GM18909 (cell line): ENCODE data around the gene THRB.
"Not testable (repeated sequence)": the region's sequence is repeated elsewhere in the genome, so short reads cannot be mapped to it uniquely, and the experiment has no call there.

Source experiments
- ATAC-seq: cut with Tn5 transposase; IDR thresholded peaks from one replicate; pipeline ENCODE4 v1.9.1; 2021; ENCODE audit warnings: mild to moderate bottlenecking; ENCODE audit not compliant: unreplicated experiment, poor library complexity

The THRB gene

DNA sequence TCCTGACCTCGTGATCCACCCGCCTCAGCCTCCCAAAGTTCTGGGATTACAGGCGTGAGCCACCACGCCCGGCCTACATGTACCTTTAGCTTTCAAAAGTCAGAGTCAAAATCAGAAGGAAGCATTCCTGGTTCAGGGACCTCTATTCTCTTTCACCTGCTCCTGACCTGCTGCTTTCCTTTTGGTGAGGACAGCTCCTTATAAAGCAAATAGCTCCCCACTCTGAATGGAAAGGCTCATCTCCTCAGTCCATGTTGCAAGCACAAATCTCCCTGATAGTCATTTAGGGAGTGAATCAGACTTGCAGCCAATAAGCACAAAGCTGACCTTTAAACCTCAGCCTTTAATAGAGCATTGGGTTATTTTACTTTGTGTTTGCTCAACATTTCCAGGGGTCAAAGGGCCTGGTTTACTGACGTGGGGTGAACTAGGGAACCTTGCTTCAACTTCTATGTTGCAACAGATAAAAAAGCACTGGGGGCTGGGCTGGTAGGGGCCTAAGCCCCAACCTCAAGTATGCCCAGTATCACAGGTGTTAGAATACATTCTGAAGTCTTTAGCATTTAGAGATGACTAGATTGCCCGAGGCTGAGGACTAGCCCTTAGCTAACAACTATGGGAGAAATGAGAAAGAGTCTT lies 43.1 kb downstream of the THRB start:
- no peak for ATAC-seq

- no peak for ATAC-seq
Measured at GRCh38 chr3:24450160-24450907, 44.3 kb downstream of the THRB start.

GRCh38 chr3:24447836-24448235 lies 46.8 kb downstream of the THRB start:
- no peak for ATAC-seq

- ATAC-seq = no peak
Measured at GRCh38 chr3:24446032-24446431, 48.6 kb downstream of the THRB start.

DNA sequence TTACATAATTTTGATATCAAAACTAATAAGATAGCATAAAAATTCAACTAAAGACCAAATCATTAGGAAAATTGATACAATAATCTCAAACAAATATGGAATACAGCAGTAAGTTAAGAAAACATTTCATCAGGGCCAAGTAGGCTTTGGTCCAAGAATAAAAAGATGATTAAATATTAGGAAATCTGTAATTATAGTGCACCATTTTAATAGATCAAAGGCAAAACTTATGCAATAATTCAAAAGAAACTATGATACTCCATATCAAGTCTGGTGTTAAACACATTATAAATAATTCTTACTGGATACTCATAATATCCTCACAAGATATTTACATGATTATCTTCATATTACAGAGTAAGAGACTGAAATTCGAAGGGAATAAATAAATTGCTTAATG lies 51.2 kb downstream of the THRB start:
- ATAC-seq = no peak

- no peak for ATAC-seq
Measured at GRCh38 chr3:24440760-24441464, 53.7 kb downstream of the THRB start.

- no peak for ATAC-seq
Measured at GRCh38 chr3:24439021-24439420, 55.6 kb downstream of the THRB start.

GRCh38 chr3:24437326-24437725 lies 57.3 kb downstream of the THRB start:
- ATAC-seq = no peak

DNA sequence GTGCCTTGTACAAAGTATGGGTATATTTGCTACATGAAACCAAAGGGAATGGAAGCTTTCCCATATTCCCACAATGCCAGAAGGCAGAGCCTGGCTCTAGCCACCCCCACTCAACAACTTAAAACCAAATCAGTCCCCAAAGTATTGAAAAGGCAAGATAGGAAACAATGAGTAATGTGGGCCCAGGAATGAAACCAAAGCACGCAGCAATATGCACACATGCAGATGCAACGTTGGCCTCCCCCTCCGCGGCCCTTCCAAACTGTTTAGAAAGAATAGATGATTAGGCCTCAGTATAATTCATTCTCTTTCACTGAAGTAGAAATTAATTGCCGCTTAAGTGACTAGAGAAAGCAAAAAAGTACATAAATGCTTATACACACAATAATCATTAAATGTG lies 59.1 kb downstream of the THRB start:
- ATAC-seq = no peak

DNA sequence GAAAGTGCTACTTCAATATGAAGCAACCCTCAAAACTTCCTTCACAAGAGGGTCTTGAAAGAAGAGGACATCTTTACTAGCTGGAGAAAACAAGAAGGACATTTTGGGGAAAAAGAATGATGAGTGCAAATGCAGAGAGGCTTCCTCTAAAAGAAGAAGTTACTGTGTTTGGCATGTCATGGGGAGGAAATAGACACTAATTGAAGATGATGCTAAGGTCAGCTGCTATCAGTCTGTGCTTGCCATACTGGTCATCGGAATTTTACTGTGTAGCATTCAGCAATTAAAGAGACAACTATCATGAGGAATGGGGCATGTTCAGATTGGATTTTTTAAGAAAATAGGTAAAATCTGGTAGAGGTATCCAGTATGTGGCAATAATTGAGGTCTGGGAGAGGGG lies 60.0 kb downstream of the THRB start:
- ATAC-seq = no peak

- no peak for ATAC-seq
Measured at GRCh38 chr3:24433838-24434591, 60.6 kb downstream of the THRB start.

- no peak for ATAC-seq
Measured at GRCh38 chr3:24432989-24433388, 61.7 kb downstream of the THRB start.

DNA sequence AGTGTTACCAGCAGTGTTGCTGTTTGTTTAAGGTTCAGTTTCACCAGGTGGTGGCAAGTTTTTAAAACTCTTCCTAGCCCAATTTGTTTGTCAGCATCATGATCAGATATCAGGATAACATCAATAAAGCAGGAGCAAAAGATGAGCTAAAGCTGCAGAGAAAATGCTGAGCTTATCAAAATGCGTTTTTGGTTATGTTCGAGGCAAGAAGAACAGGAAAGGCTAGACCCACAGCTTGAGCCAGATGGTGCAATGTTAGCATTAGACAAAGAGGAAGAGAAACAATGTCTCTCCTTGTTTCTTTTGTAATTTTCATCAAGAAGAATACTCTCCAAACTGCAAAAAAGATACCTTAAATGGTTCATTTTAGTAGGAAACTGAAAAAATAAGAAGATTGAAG lies 66.2 kb downstream of the THRB start:
- no peak for ATAC-seq

- no peak for ATAC-seq
Measured at GRCh38 chr3:24426896-24427295, 67.8 kb downstream of the THRB start.

DNA sequence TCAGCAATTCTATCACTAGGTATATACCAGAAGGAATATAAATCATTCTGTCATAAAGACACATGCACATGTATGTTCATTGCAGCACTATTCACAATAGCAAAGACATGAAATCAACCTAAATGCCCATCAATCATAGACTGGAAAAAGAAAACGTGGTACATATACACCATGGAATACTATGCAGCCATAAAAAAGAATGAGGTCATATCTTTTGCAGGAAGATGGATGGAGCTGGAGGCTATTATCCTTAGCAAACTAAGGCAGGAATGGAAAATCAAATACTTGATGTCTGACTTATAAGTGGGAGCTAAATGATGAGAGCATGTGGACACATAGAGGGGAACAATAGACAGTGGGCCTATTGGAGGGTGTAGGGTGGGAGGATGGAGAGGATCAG lies 73.8 kb downstream of the THRB start:
- not testable (repeated sequence) for ATAC-seq

DNA sequence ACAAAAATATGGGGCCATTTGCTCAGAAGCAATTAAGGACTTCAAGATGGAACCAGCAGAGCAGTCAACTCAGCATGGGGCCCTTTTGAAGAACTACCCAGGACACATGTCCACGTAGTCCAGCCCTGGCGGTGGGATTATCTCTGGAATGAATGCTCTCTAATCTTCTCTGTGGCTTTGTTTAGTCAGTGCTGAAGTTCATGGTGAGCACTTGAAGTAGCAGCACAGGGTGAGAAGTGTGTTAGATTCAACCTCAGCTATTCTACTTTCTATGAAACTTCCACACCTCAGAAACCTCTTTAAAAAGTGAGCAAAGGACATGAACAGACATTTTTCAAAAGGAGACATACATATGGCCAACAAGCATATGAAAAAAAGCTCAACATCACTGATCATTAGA lies 74.4 kb downstream of the THRB start:
- no peak for ATAC-seq

DNA sequence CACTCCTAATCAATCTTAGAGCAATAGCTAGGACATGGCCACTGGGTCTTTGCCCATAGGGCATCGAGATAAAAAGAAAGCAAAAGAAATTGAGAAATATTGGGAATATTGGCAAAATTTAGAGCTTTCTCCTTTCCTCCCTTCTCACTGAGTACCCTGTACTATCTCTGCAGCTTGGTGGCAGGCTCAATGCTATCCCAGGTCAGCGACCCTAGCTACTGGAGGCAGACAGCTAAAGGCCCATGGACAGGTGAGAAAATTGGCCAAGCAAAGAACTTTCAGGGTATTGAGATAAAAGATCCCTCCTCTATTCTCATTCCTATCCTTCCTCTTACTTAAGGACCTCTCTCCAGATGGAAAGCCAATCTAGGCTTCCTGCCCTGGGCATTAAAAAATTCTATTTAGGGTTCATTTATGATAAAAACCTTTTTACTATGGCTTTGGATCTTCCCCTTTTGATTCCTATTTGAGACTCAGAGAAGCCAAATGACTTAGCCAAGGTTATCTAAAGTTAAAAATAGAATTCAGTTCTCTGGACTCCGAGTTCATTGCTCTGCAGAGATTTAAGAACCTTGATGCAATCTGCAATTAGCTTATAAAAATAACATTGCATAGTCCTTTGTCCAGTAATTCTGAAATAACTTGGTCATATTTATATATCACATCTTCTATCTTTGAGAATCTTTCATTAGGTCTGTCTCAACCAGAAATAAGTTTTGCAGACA lies 75.4 kb downstream of the THRB start:
- ATAC-seq = no peak

DNA sequence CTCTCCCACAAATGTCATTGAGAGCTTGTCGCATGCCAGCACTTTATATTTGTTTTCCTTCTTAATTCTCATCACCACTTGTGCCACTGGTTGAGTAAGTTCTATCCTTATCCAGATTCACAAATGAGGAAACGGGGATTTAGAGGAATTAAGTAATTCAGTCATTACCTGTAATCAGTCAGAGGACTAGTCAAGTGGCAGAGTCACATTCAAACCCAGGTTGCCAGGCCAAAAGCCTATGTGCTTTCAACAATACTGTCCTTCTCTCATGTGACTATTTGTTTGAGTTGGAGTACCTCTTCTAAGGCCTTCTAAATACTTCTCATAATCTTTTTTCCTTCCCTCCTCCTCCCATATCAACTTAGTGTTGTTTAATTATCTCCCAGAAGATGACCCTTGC lies 76.9 kb downstream of the THRB start:
- ATAC-seq = no peak

DNA sequence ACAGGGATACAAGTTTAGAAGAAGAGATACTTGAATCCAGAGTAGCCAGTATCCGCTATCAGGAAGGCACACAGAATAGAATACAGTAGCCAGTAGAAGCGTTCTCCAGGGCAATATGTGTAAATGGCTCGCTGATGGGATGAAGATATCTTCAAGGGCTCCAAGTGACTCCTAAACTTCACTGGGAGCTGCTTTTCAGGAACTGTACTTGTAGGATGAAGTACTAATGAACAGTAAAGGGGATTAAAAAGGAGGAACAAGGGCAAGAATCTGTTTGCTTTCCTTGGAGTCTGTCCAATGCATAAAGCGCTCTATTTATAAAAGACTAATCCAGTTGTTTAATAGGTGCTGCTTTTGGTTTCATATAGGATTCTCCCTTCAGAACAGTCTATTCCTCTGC lies 78.4 kb downstream of the THRB start:
- no peak for ATAC-seq

GRCh38 chr3:24415824-24416223 lies 78.8 kb downstream of the THRB start:
- ATAC-seq = no peak
